Neural progenitor cell (in vitro differentiated cells): ENCODE measurements around the gene CEP350.

Experiments
- EZH2 ChIP-seq: fragments of 200-600 bp; sonication (generic); IDR thresholded peaks from 2 replicates; pipeline ENCODE4 v1.6.1; 2017; ENCODE audit warnings: antibody characterized with exemption, mild to moderate bottlenecking, moderate library complexity
- EZH2phosphoT487 ChIP-seq: fragments of 200-600 bp; sonication (generic); IDR thresholded peaks from 2 replicates; pipeline ENCODE4 v1.6.1; 2017; ENCODE audit warnings: antibody characterized with exemption
- TF ChIP-seq, protein P1 (sequence below): fragments of 200-600 bp; sonication (generic); IDR thresholded peaks from 2 replicates; pipeline ENCODE4 v1.5.1; 2017; ENCODE audit warnings: antibody characterized with exemption, mild to moderate bottlenecking

DNA sequence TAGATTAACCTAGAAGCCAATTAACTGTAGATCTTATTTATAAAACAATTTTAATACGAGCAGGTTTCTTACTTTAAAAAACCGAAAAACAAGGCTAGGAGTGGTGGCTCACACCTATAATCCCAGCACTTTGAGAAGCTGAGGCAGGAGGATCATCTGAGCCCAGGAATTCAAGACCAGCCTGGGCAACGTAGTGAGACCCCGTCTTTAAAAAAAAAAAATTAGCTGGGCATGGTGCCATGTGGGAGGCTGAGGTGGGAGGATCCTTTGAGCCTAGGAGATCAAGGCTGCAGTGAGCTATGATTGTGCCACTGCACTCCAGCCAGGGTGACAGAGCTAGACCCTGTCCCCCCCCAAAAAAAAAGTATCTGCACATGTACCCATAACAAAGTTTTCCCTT lies 110.8 kb downstream of the CEP350 start:
- TF ChIP-seq, protein P1, sequence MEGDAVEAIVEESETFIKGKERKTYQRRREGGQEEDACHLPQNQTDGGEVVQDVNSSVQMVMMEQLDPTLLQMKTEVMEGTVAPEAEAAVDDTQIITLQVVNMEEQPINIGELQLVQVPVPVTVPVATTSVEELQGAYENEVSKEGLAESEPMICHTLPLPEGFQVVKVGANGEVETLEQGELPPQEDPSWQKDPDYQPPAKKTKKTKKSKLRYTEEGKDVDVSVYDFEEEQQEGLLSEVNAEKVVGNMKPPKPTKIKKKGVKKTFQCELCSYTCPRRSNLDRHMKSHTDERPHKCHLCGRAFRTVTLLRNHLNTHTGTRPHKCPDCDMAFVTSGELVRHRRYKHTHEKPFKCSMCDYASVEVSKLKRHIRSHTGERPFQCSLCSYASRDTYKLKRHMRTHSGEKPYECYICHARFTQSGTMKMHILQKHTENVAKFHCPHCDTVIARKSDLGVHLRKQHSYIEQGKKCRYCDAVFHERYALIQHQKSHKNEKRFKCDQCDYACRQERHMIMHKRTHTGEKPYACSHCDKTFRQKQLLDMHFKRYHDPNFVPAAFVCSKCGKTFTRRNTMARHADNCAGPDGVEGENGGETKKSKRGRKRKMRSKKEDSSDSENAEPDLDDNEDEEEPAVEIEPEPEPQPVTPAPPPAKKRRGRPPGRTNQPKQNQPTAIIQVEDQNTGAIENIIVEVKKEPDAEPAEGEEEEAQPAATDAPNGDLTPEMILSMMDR = no peak
- TF ChIP-seq EZH2phosphoT487 (no peak), EZH2 (no peak)
